OCI-LY7 (cell line): Measurements from ENCODE around the gene ZFHX3.

ENCODE experiments used
- CTCF ChIP-seq: fragments of 200-600 bp; sonication (generic); conservative IDR thresholded peaks from 2 replicates; pipeline ENCODE4 v1.5.1; 2014; ENCODE audit warnings: mild to moderate bottlenecking, antibody characterized with exemption, low read length, moderate library complexity, mixed read lengths
- EZH2phosphoT487 ChIP-seq: fragments of 200-600 bp; sonication (generic); IDR thresholded peaks from 2 replicates; pipeline ENCODE4 v1.6.1; 2018; ENCODE audit warnings: low read depth, borderline replicate concordance, mild to moderate bottlenecking, mixed run types, antibody characterized with exemption, low read length, moderate library complexity, mixed read lengths

GRCh38 chr16:73000020-73000906, 47.7 kb downstream of the ZFHX3 start:
- no peak for TF ChIP-seq CTCF
- TF ChIP-seq EZH2phosphoT487, result no peak
